Hindlimb muscle (tissue), 1 donor: ENCODE data around the gene EXOC4. TPM values are rescaled to one million over a fixed set of nuclear protein-coding genes. Genes with fewer than 3 reads are reported as not detected.
"Not testable (repeated sequence)": the region's sequence is repeated elsewhere in the genome, so short reads cannot be mapped to it uniquely, and the experiment has no call there.

Experiments used
- DNase-seq: peaks from one replicate; pipeline ENCODE4 v3.0.0-alpha.2; 2013
- polyA plus RNA-seq: library from polyadenylated mRNA; unstranded; fragments of 120-200 nt; gene quantifications from one replicate; pipeline ENCODE4 v1.2.1, GENCODE V29; 2013; ENCODE audit not compliant: insufficient read length

Gene EXOC4
- polyA plus RNA-seq, 1 donor = 47.9 TPM

- no peak for DNase-seq
Measured at GRCh38 chr7:133888061-133888930, 635.4 kb downstream of the EXOC4 start.

GRCh38 chr7:133904776-133905175 is 651.9 kb downstream of the EXOC4 start:
- DNase-seq = no peak

- not testable (repeated sequence) for DNase-seq
Measured at GRCh38 chr7:133906553-133906952, 653.7 kb downstream of the EXOC4 start.

- no peak for DNase-seq
Measured at GRCh38 chr7:133910761-133911160, 657.9 kb downstream of the EXOC4 start.

- no peak for DNase-seq
Measured at GRCh38 chr7:133911724-133912123, 658.8 kb downstream of the EXOC4 start.

GRCh38 chr7:133912916-133913697 is 660.2 kb downstream of the EXOC4 start:
- DNase-seq = no peak

- no peak for DNase-seq
Measured at GRCh38 chr7:133916621-133917020, 663.7 kb downstream of the EXOC4 start.

- no peak for DNase-seq
Measured at GRCh38 chr7:133919810-133920209, 666.9 kb downstream of the EXOC4 start.

GRCh38 chr7:133921635-133922182 is 668.8 kb downstream of the EXOC4 start:
- no peak for DNase-seq

- no peak for DNase-seq
Measured at GRCh38 chr7:133923974-133924373, 671.1 kb downstream of the EXOC4 start.

- DNase-seq = no peak
Measured at GRCh38 chr7:133931053-133931452, 678.2 kb downstream of the EXOC4 start.

GRCh38 chr7:133932591-133932990 is 679.7 kb downstream of the EXOC4 start:
- DNase-seq = no peak

GRCh38 chr7:133934262-133934976 is 681.5 kb downstream of the EXOC4 start:
- DNase-seq = no peak

- DNase-seq = no peak
Measured at GRCh38 chr7:133934977-133935330, 682.1 kb downstream of the EXOC4 start.

- no peak for DNase-seq
Measured at GRCh38 chr7:133936074-133936473, 683.2 kb downstream of the EXOC4 start.

GRCh38 chr7:133937786-133938185 is 684.9 kb downstream of the EXOC4 start:
- no peak for DNase-seq

- no peak for DNase-seq
Measured at GRCh38 chr7:133940368-133940767, 687.5 kb downstream of the EXOC4 start.

- no peak for DNase-seq
Measured at GRCh38 chr7:133941496-133941895, 688.6 kb downstream of the EXOC4 start.

- no peak for DNase-seq
Measured at GRCh38 chr7:133945497-133945896, 692.6 kb downstream of the EXOC4 start.

GRCh38 chr7:133947458-133948254 is 694.8 kb downstream of the EXOC4 start:
- DNase-seq = no peak

GRCh38 chr7:133948588-133948987 is 695.7 kb downstream of the EXOC4 start:
- no peak for DNase-seq

- no peak for DNase-seq
Measured at GRCh38 chr7:133950855-133951254, 698.0 kb downstream of the EXOC4 start.
